Loucy (cell line): Measurements from ENCODE around the gene RCAN2.

Source experiments
- H2AFZ ChIP-seq: fragments of 200-600 bp; sonication (generic); 2 replicates; pipeline ENCODE4 v1.6.0; 2016; ENCODE audit warnings: antibody characterized with exemption, mild to moderate bottlenecking, low read length, moderate library complexity
- H3F3A ChIP-seq: fragments of 200-600 bp; 2 replicates; pipeline ENCODE4 v1.6.0; 2016; ENCODE audit warnings: antibody characterized with exemption, low read depth, mild to moderate bottlenecking
- H3K27me3 ChIP-seq: fragments of 200-600 bp; sonication (generic); 2 replicates; pipeline ENCODE4 v1.6.1; 2014; ENCODE audit warnings: low read length, mild to moderate bottlenecking; ENCODE audit not compliant: insufficient read depth, poor library complexity, severe bottlenecking
- H3K36me3 ChIP-seq: fragments of 200-600 bp; sonication (generic); 2 replicates; pipeline ENCODE4 v1.6.1; 2016; ENCODE audit warnings: low read length; ENCODE audit not compliant: insufficient read depth
- H3K4me1 ChIP-seq: fragments of 200-600 bp; sonication (generic); 2 replicates; pipeline ENCODE4 v1.5.1; 2014; ENCODE audit warnings: low read length, mild to moderate bottlenecking; ENCODE audit not compliant: insufficient read depth, poor library complexity, severe bottlenecking
- H3K4me2 ChIP-seq: fragments of 200-600 bp; sonication (generic); 2 replicates; pipeline ENCODE4 v1.6.0; 2014; ENCODE audit warnings: antibody characterized with exemption, low read length, low read depth, mild to moderate bottlenecking; ENCODE audit not compliant: poor library complexity, severe bottlenecking
- H3K4me3 ChIP-seq: fragments of 200-600 bp; sonication (generic); 2 replicates; pipeline ENCODE4 v1.5.1; 2014; ENCODE audit warnings: low read length, mild to moderate bottlenecking, mixed read lengths; ENCODE audit not compliant: poor library complexity, severe bottlenecking
- H3K79me2 ChIP-seq: fragments of 200-600 bp; sonication (generic); 2 replicates; pipeline ENCODE4 v1.6.1; 2014; ENCODE audit warnings: low read length; ENCODE audit not compliant: insufficient read depth
- H3K9ac ChIP-seq: fragments of 200-600 bp; sonication (generic); 2 replicates; pipeline ENCODE4 v1.6.0; 2014; ENCODE audit warnings: mild to moderate bottlenecking, low read depth, low read length, moderate library complexity; ENCODE audit not compliant: poor library complexity, severe bottlenecking
- H3K9me2 ChIP-seq: fragments of 200-600 bp; sonication (generic); replicated peaks from 2 replicates; pipeline ENCODE4 v1.6.1; 2016; ENCODE audit warnings: low read depth, low read length, mixed read lengths
- H3K9me3 ChIP-seq: fragments of 200-600 bp; sonication (generic); 2 replicates; pipeline ENCODE4 v1.6.1; 2014; ENCODE audit warnings: mild to moderate bottlenecking, antibody characterized with exemption, low read length, low read depth; ENCODE audit not compliant: insufficient read depth
- H4K20me1 ChIP-seq: fragments of 200-600 bp; sonication (generic); 2 replicates; pipeline ENCODE4 v1.6.0; 2014; ENCODE audit warnings: antibody characterized with exemption, low read length, mild to moderate bottlenecking; ENCODE audit not compliant: insufficient read depth, poor library complexity, severe bottlenecking
- CTCF ChIP-seq: fragments of 200-600 bp; sonication (generic); conservative IDR thresholded peaks from 2 replicates; pipeline ENCODE4 v1.5.1; 2014; ENCODE audit warnings: mild to moderate bottlenecking, antibody characterized with exemption, low read length
- EZH2phosphoT487 ChIP-seq: fragments of 200-600 bp; IDR thresholded peaks from 2 replicates; pipeline ENCODE4 v1.6.1; 2018; ENCODE audit warnings: antibody characterized with exemption, mild to moderate bottlenecking, moderate library complexity, borderline replicate concordance

Gene RCAN2

GRCh38 chr6:46340246-46340645 is 151.0 kb downstream of the RCAN2 start:
- H3K4me1 ChIP-seq: no peaks in the 10 kb centered on the region
- no peak overlapping the region for H3K4me2 ChIP-seq
- H2AFZ ChIP-seq: no peak overlapping the region
- no peaks in the 10 kb centered on the region for H3K27me3 ChIP-seq
- no peaks in the 10 kb centered on the region for H3F3A ChIP-seq
- no peaks in the 10 kb centered on the region for H3K9me3 ChIP-seq
- no peaks in the 10 kb centered on the region for H4K20me1 ChIP-seq
- no peaks in the 10 kb centered on the region for H3K36me3 ChIP-seq
- no peak for TF ChIP-seq EZH2phosphoT487
- TF ChIP-seq CTCF: no peak
- H3K4me3 ChIP-seq: no peak overlapping the region
- H3K79me2 ChIP-seq: no peaks in the 10 kb centered on the region
- no peak overlapping the region for H3K9ac ChIP-seq
- H3K9me2 ChIP-seq: no peaks in the 10 kb centered on the region

DNA sequence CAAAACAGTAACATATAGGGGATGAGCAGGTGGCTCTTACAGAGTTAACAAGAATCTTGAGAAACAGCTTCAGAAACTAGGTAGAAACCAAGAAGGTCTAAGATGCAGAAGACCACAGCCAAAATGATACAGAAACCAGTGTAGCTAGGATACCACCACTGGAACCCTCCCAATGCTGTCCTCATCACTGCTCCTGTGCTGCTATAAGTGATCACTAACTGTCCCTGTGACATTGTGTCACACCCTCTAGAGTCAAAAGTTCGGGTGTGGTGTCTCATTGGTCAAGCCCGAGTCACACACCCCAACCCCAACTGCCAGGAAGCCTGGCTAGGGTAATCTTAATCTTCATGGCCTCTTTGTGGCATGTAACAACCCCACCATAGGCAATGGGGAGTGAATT is 153.1 kb downstream of the RCAN2 start:
- no peaks in the 10 kb centered on the region for H4K20me1 ChIP-seq
- no peaks in the 10 kb centered on the region for H3K36me3 ChIP-seq
- H3K79me2 ChIP-seq: no peaks in the 10 kb centered on the region
- H3K9ac ChIP-seq: no peak overlapping the region
- no peaks in the 10 kb centered on the region for H3K9me2 ChIP-seq
- no peaks in the 10 kb centered on the region for H3K4me1 ChIP-seq
- no peaks in the 10 kb centered on the region for H3K27me3 ChIP-seq
- H3F3A ChIP-seq: no peaks in the 10 kb centered on the region
- H3K4me2 ChIP-seq: no peak overlapping the region
- H3K9me3 ChIP-seq: no peaks in the 10 kb centered on the region
- H2AFZ ChIP-seq: no peak overlapping the region
- TF ChIP-seq CTCF (no peak), EZH2phosphoT487 (no peak)
- no peak overlapping the region for H3K4me3 ChIP-seq

DNA sequence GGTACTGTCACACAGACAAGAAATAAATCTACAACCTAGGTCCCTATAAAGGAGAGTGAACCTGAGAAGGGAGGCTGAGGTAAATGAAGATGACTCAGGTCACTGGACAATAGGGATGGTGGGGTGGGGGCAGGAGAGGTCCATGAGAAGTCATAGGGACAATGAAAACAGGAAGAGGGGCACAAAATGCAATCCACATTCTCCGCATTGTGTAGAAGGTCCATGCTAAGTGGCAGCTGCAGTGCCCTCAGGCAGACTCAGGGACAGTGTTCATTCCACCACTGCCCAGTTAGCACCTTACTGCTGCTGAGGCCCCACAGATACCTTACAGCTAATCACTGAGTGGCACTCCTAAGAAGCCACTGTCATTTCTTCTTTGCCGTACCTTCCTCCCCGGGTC is 156.8 kb downstream of the RCAN2 start:
- H3K9me3 ChIP-seq: no peaks in the 10 kb centered on the region
- H3K4me2 ChIP-seq: no peak overlapping the region
- no peaks in the 10 kb centered on the region for H3K9me2 ChIP-seq
- no peaks in the 10 kb centered on the region for H3K4me1 ChIP-seq
- no peaks in the 10 kb centered on the region for H3K36me3 ChIP-seq
- H3K4me3 ChIP-seq: no peak overlapping the region
- no peak overlapping the region for H2AFZ ChIP-seq
- no peaks in the 10 kb centered on the region for H3K27me3 ChIP-seq
- no peak overlapping the region for H3K9ac ChIP-seq
- H3K79me2 ChIP-seq: no peaks in the 10 kb centered on the region
- no peaks in the 10 kb centered on the region for H3F3A ChIP-seq
- no peak for TF ChIP-seq EZH2phosphoT487
- no peak for TF ChIP-seq CTCF
- no peaks in the 10 kb centered on the region for H4K20me1 ChIP-seq
